Panc1 (cell line): ENCODE results near the gene IL24. TPM values are rescaled to one million over a fixed set of nuclear protein-coding genes. Genes with fewer than 3 reads are reported as not detected.

Experiments
- ATAC-seq: fragments of 200-7000 bp; cut with Tn5 transposase; 2 replicates; pipeline ENCODE4 v1.9.1; 2020; ENCODE audit warnings: mild to moderate bottlenecking, moderate library complexity
- BruUV-seq: library from RNA; stranded (reverse); fragments of 400-500 nt; replicated peaks from 2 replicates; lab custom pipeline; 2021; lab: Mats Ljungman, UMichigan
- CTCF ChIA-PET: fragments of 300-600 bp; sonication (Branson Sonifier 250); formaldehyde crosslinking; loops from one replicate; lab custom pipeline; 2022; ENCODE audit warnings: antibody characterized with exemption; lab: Charles Lee
- POLR2A ChIA-PET: fragments of 300-600 bp; sonication (Branson Sonifier 250); formaldehyde crosslinking; loops from one replicate; lab custom pipeline; 2022; ENCODE audit warnings: antibody characterized with exemption; lab: Charles Lee
- DNase-seq: peaks from one replicate; pipeline ENCODE4 v3.0.0-alpha.2; 2010; ENCODE audit warnings: low read depth, low spot score
- H3K27ac ChIP-seq: 2 replicates; pipeline ENCODE4 v1.5.1; 2011; ENCODE audit warnings: mild to moderate bottlenecking, low read length, inconsistent platforms
- H3K27me3 ChIP-seq: fragments of 200-500 bp; sonication (Bioruptor generic); 2 replicates; pipeline ENCODE4 v1.6.0; 2014; ENCODE audit warnings: low read length, inconsistent platforms; ENCODE audit not compliant: control insufficient read depth, insufficient read depth
- H3K36me3 ChIP-seq: fragments of 200-500 bp; sonication (Bioruptor generic); 2 replicates; pipeline ENCODE4 v1.5.1; 2014; ENCODE audit warnings: inconsistent platforms, mild to moderate bottlenecking, low read length, moderate library complexity; ENCODE audit not compliant: control insufficient read depth, insufficient read depth
- H3K4me1 ChIP-seq: 2 replicates; pipeline ENCODE4 v1.5.1; 2011; ENCODE audit warnings: inconsistent platforms, mild to moderate bottlenecking, low read length, moderate library complexity; ENCODE audit not compliant: control insufficient read depth, insufficient read depth
- H3K4me3 ChIP-seq, 2 experiments: 2 replicates each; pipeline ENCODE4 v1.5.1; 2011 to 2012; ENCODE audit warnings: low read depth in 2 of 2, low read length in 2 of 2, mild to moderate bottlenecking in 2 of 2, inconsistent platforms in 1 of 2, moderate library complexity in 1 of 2
- H3K9me3 ChIP-seq: fragments of 200-500 bp; sonication (Bioruptor generic); 2 replicates; pipeline ENCODE4 v1.5.1; 2014; ENCODE audit warnings: low read depth, mild to moderate bottlenecking, inconsistent platforms, low read length, moderate library complexity; ENCODE audit not compliant: control insufficient read depth, insufficient read depth
- POLR2AphosphoS5 ChIP-seq: IDR thresholded peaks from 2 replicates; pipeline ENCODE4 v1.6.1; 2012; ENCODE audit warnings: mild to moderate bottlenecking, low read depth, low read length, moderate library complexity
- SIN3A ChIP-seq: IDR thresholded peaks from 2 replicates; pipeline ENCODE4 v1.6.1; 2012; ENCODE audit warnings: low read depth, mild to moderate bottlenecking, low read length, moderate library complexity, borderline replicate concordance; ENCODE audit not compliant: insufficient read depth
- TCF7L2 ChIP-seq: IDR thresholded peaks from 2 replicates; pipeline ENCODE4 v1.6.1; 2011; ENCODE audit warnings: mild to moderate bottlenecking, low read depth, low read length, inconsistent platforms
- in situ Hi-C: cut with HindIII; loops from 2 replicates; pipeline ENCODE4 v1.10.0; 2016; ENCODE audit warnings: low sequenced_read_pairs, low pct_unique_long_range_greater_than_20kb
- intact Hi-C: fragments of 100-400 bp; cut with micrococcal nuclease; formaldehyde crosslinking; loops from one replicate; pipeline ENCODE4 v1.10.0; 2022; ENCODE audit not compliant: unreplicated experiment
- total RNA-seq: library from RNA; stranded (reverse); gene quantifications from one replicate; pipeline ENCODE4 v1.2.1, GENCODE V29; 2021; ENCODE audit not compliant: unreplicated experiment
- TF ChIP-seq, protein P1 (sequence below), 2 experiments: IDR thresholded peaks; 2 replicates each; pipeline ENCODE4 v1.6.1; 2011 to 2012; ENCODE audit warnings: low read depth in 2 of 2, control low read depth in 1 of 2, low read length in 1 of 2, mild to moderate bottlenecking in 1 of 2, moderate library complexity in 1 of 2; ENCODE audit not compliant: insufficient read depth in 1 of 2
- TF ChIP-seq, protein P2 (sequence below): fragments of 450-650 bp; IDR thresholded peaks from 2 replicates; pipeline ENCODE4 v1.5.1; 2017; ENCODE audit warnings: mild to moderate bottlenecking

IL24 gene
- total RNA-seq, 1 experiment from 2014 or later, result not detected

DNA sequence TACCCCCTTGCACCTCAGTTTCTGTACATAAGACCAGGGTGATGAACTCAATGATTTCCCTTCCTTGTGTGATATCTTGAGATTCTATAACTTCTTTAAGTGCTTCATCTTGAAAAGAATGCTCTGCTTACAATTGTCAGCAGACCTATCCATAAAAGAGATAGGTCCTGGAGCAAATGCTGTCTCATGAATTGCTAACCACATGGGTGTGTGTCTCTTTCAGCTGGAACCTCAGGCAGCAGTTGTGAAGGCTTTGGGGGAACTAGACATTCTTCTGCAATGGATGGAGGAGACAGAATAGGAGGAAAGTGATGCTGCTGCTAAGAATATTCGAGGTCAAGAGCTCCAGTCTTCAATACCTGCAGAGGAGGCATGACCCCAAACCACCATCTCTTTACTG, 29.0 kb upstream of the IL24 start:
- ChIA-PET CTCF (no interaction called here), POLR2A (no interaction called here)
- Histone ChIP-seq H3K4me1 (no peaks in the 10 kb centered on the region), H3K27ac (no peak overlapping the region), H3K27me3 (peaks cover 10% of the 10 kb centered on the region), H3K9me3 (no peaks in the 10 kb centered on the region), H3K4me3 (no peak overlapping the region), H3K36me3 (no peaks in the 10 kb centered on the region)
- intact Hi-C loops, result no loop called here
- BruUV-seq, result no TSS peak
- no peak for DNase-seq
- no peak for ATAC-seq
- in situ Hi-C loops, result no loop called here
- TF ChIP-seq TCF7L2 (no peak), POLR2AphosphoS5 (no peak), SIN3A (no peak)
- TF ChIP-seq, protein P1, sequence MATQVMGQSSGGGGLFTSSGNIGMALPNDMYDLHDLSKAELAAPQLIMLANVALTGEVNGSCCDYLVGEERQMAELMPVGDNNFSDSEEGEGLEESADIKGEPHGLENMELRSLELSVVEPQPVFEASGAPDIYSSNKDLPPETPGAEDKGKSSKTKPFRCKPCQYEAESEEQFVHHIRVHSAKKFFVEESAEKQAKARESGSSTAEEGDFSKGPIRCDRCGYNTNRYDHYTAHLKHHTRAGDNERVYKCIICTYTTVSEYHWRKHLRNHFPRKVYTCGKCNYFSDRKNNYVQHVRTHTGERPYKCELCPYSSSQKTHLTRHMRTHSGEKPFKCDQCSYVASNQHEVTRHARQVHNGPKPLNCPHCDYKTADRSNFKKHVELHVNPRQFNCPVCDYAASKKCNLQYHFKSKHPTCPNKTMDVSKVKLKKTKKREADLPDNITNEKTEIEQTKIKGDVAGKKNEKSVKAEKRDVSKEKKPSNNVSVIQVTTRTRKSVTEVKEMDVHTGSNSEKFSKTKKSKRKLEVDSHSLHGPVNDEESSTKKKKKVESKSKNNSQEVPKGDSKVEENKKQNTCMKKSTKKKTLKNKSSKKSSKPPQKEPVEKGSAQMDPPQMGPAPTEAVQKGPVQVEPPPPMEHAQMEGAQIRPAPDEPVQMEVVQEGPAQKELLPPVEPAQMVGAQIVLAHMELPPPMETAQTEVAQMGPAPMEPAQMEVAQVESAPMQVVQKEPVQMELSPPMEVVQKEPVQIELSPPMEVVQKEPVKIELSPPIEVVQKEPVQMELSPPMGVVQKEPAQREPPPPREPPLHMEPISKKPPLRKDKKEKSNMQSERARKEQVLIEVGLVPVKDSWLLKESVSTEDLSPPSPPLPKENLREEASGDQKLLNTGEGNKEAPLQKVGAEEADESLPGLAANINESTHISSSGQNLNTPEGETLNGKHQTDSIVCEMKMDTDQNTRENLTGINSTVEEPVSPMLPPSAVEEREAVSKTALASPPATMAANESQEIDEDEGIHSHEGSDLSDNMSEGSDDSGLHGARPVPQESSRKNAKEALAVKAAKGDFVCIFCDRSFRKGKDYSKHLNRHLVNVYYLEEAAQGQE (IDR thresholded peaks at IDR 0.05; ENCODE audit: insufficient read depth in 1 of 2, low read depth in 2 of 2, low read length in 1 of 2), result no peak
- TF ChIP-seq, protein P2, sequence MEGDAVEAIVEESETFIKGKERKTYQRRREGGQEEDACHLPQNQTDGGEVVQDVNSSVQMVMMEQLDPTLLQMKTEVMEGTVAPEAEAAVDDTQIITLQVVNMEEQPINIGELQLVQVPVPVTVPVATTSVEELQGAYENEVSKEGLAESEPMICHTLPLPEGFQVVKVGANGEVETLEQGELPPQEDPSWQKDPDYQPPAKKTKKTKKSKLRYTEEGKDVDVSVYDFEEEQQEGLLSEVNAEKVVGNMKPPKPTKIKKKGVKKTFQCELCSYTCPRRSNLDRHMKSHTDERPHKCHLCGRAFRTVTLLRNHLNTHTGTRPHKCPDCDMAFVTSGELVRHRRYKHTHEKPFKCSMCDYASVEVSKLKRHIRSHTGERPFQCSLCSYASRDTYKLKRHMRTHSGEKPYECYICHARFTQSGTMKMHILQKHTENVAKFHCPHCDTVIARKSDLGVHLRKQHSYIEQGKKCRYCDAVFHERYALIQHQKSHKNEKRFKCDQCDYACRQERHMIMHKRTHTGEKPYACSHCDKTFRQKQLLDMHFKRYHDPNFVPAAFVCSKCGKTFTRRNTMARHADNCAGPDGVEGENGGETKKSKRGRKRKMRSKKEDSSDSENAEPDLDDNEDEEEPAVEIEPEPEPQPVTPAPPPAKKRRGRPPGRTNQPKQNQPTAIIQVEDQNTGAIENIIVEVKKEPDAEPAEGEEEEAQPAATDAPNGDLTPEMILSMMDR, result no peak

DNA sequence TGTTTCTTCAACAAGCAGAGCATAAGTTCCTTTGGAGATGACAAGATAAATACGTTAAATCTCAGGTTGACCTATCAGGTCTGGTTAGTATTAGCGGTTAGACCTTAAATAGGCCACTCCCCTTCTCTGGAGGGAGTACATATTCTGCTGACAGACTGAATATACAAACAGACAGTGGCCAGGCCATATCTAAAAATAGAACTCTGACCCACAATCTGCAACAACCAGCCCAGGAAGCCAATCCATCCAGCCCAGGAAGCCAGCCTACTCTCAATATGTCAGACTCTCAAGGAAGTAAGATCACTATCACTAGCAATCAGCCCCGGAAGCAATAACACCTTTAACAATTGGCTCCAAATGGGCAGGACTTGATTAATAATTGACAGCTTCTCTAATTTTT, 25.1 kb upstream of the IL24 start:
- H3K9me3 ChIP-seq, result peaks cover 5% of the 10 kb centered on the region; the same call in 1 of the 2 replicates
- DNase-seq (no peak), ATAC-seq (no peak)
- ChIA-PET POLR2A (no interaction called here), CTCF (no interaction called here)
- no peaks in the 10 kb centered on the region for H3K4me1 ChIP-seq
- in situ Hi-C loops (no loop called here), intact Hi-C loops (no loop called here)
- H3K27ac ChIP-seq, result no peak overlapping the region
- TF ChIP-seq, protein P1 (IDR thresholded peaks at IDR 0.05; ENCODE audit: insufficient read depth in 1 of 2, low read depth in 2 of 2, low read length in 1 of 2), result no peak
- TF ChIP-seq POLR2AphosphoS5 (no peak), SIN3A (no peak), TCF7L2 (no peak)
- TF ChIP-seq, protein P2, result no peak
- BruUV-seq, result no TSS peak
- no peak overlapping the region for H3K4me3 ChIP-seq
- H3K36me3 ChIP-seq, result no peaks in the 10 kb centered on the region
- H3K27me3 ChIP-seq, result peaks cover 7% of the 10 kb centered on the region
